Right lung (tissue), 5 donors: ENCODE measurements around the gene RRP15. TPM values are rescaled to one million over a fixed set of nuclear protein-coding genes. Genes with fewer than 3 reads are reported as not detected.
"Not testable (repeated sequence)": the region's sequence is repeated elsewhere in the genome, so short reads cannot be mapped to it uniquely, and the experiment has no call there.

Experiments used
- DNase-seq, 2 donors: peaks; one replicate each; pipeline ENCODE4 v3.0.0-alpha.2; 2013
- polyA plus RNA-seq, 5 donors: library from polyadenylated mRNA; unstranded; fragments of 120-200 nt; gene quantifications; one replicate each; pipeline versions ENCODE4 v1.2.1 to v1.2.3, GENCODE V29; 2013; ENCODE audit warnings: inconsistent platforms in 1 of 5, low replicate concordance in 1 of 5; ENCODE audit not compliant: insufficient read length in 5 of 5, insufficient read depth in 1 of 5

Gene RRP15
- polyA plus RNA-seq, 5 donors = 19.7 to 30.9 (median 27.7) TPM

- DNase-seq = no peak
These were observed 7.4 kb downstream of the RRP15 start for GRCh38 chr1:218292515-218292914.

- no peak for DNase-seq
These were observed 9.5 kb downstream of the RRP15 start for GRCh38 chr1:218294546-218294945.

GRCh38 chr1:218296162-218296561 is 11.1 kb downstream of the RRP15 start:
- no peak for DNase-seq

DNA sequence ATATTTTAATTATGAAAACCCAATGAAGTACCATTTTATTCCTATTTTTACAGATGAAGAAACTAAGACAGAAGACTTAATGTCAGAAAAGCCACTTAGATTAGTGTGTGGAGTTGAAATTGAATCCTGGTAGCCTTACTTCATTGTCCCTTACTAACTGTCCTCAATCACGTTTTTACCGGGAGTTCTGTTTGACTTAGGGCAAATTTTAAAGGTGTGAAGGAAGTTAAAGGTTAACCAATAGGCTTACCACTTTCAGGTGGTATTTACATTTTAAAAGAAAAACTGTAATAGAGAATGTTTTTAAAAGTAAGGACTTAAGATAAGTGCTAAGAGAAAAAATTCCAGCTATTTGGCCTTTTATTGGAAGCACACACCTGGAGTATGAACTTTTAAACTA is 12.4 kb downstream of the RRP15 start:
- DNase-seq = no peak

DNA sequence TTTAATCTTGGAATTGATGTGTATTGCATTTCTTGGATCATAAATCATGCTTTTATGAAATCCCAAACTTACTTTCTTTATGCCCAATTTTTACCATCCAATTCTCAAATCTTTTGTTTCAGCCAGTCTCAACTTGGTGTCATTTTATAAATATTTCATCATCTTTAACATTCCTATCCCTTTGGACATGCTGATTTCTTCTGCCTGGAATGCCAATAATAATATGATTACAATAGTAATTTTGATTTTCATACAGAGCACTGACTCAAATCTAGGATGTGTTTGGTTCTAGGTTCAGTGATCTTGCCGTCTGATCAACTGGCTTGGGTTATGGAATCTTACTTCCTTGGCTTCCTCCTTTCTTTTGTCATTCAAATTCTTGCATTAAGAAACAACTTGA is 12.8 kb downstream of the RRP15 start:
- no peak for DNase-seq

GRCh38 chr1:218298398-218298797 is 13.3 kb downstream of the RRP15 start:
- DNase-seq = no peak

- DNase-seq = peak; percentile 25 to 29
These were observed 14.3 kb downstream of the RRP15 start for GRCh38 chr1:218299416-218299815.

DNA sequence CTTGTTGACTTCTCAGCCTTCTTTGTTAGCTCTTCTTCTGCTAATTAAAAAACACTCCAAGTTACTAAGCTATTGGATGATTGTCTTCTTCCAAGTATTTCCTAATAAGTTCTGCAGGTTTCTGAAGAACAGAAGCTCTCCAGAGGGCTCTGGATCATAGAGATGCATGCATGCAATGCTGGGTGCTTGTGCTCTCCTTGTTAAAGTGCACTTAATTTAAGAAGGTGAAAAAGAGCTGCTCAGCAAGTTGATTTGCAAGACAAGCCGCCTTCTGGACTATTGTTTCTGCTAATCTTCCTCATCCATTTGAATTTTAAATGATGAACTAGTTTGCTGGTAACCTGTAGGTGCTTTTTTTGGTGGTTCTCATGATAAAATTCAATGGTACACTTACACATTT is 16.1 kb downstream of the RRP15 start:
- DNase-seq = no peak

- DNase-seq = no peak
These were observed 17.1 kb downstream of the RRP15 start for GRCh38 chr1:218302155-218302554.

DNA sequence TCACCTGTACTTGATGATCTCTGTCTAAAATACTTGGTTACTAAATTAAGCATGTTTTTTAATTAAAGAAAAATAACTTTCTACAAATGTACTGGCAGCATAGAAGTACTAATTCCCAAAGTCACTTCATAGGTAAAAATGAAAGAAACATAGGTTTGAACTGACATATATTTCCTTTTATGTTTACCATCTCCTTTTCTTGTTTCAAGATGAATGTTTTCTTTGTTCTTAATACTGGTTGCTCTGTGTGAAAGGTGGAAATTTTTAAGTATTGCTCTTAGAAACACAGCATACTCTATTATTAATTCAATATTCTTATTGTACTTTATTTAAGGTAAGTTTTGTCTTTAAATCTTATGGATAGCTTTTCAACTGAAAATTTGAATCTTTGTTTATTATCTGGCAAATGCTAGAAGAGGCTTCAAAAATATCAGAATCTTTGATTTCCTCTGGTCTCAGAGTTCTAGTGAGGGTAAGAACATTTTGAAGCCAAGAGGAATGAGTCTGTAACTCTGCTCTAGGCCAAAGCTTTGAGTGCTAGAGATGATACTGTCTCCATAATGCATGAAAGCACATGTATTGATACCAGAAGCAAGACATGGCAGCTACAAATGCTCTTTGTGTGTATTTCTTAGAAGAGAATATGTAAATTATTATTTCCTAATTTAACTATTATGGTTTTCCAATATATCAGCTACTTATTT is 18.2 kb downstream of the RRP15 start:
- no peak for DNase-seq

GRCh38 chr1:218304281-218305039 is 19.4 kb downstream of the RRP15 start:
- peak; percentile 19 to 28 for DNase-seq

GRCh38 chr1:218305472-218306064 is 20.5 kb downstream of the RRP15 start:
- DNase-seq = no peak

GRCh38 chr1:218312509-218312908 is 27.4 kb downstream of the RRP15 start:
- no peak for DNase-seq

GRCh38 chr1:218314316-218314715 is 29.2 kb downstream of the RRP15 start:
- DNase-seq = no peak

DNA sequence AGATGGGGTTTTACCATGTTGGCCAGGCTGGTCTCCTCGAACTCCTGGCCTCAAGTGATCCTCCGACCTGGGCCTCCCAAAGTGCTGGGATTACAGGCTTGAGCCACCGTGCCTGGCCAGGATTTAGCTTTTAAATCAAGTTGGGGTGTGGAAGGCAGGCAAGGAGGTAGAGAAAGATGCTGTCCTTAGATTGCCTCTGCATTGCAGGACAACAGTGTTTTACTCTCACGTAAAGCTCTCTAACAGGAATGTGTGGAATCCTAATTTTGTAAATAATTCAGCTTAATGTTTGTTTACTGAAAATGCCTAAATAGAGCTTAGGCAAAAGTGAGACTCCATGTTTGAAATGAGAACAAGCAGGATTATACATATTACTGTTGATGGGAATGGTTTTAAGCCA is 30.5 kb downstream of the RRP15 start:
- no peak for DNase-seq

GRCh38 chr1:218317061-218317460 is 32.0 kb downstream of the RRP15 start:
- no peak for DNase-seq

- DNase-seq = not testable (repeated sequence)
These were observed 35.1 kb downstream of the RRP15 start for GRCh38 chr1:218320182-218320581.

DNA sequence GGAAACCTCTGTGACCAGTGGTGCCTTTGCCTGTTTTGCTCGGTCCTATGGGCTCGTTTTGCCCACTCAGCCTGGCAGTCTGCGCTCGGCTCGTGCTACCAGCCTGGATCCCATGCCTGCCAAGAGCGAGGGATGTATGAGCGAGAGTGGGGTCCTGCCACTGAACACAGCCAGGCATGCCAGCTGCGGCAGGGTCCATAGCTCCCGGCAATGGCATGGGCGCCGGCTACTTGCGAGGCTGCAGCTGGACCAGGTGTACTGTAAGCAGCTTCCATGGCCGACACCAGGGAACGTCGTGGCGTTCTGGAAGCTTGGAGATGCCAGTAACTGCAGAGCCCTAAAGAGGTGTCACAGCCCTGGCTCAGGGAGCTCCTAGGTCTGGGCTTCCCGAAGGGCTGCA is 37.7 kb downstream of the RRP15 start:
- no peak for DNase-seq

- DNase-seq = no peak
These were observed 38.6 kb downstream of the RRP15 start for GRCh38 chr1:218323568-218324225.

DNA sequence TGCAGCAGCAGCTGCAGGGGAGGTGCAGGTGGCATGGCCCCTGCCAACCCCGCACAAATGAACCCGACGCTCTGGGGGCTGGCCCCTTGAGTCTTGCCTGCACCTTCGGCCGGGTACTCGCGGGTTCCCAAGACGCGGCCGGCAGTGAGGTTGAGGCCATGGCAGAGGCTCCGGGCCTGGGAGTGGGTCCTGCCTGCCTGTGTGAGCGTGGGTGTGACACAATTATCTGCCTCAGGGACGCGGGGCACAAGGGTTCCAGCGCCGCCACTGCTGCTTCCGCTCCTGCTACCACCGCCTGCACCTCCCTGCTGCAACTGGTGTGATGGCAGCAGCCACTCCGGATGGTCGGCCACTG is 39.1 kb downstream of the RRP15 start:
- DNase-seq = no peak

DNA sequence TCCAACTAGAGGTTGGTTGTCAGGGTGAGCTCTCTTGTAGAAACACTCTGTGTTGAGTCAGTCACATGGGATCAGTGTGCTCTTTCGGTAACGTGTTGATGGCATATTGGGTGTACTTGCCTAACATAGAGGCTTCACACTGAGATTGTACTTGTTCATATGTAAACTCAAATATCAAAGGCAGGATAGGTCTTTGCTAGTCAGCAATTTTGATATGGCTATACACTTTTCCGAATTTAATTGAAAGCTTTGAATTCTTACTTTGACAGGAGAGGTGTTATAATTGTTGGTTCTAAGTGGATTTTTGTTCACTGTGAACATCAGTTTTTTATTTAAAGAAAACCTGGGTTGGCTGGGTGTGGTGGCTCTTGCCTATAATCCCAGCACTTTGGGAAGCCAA is 43.7 kb downstream of the RRP15 start:
- DNase-seq = no peak

- DNase-seq = no peak
These were observed 45.0 kb downstream of the RRP15 start for GRCh38 chr1:218330043-218330623.
